Adrenal gland (tissue), 12 donors: Measurements from ENCODE around the gene LYPD6B. TPM values are rescaled to one million over a fixed set of nuclear protein-coding genes. Genes with fewer than 3 reads are reported as not detected.

Experiments
- DNase-seq, 7 donors: peaks; one replicate each; pipeline ENCODE4 v3.0.0-alpha.2; 2019 to 2020
- H3K27ac ChIP-seq, 5 donors: fragments of 200-600 bp; sonication (generic) in 4 of 5; 1 replicate in 3 of 5; 2 replicates in 2 of 5; pipeline versions ENCODE4 v1.5.1 to v1.8.0; 2016 to 2020; ENCODE audit warnings: mild to moderate bottlenecking in 1 of 5
- H3K27me3 ChIP-seq: fragments of 200-600 bp; 2 replicates; pipeline ENCODE4 v1.8.0; 2021
- H3K36me3 ChIP-seq, 2 donors: fragments of 200-600 bp; replicated peaks in 1 of 2; 1 replicate in 1 of 2; 2 replicates in 1 of 2; pipeline versions ENCODE4 v1.5.1 to v1.8.0; 2018 to 2022
- H3K4me1 ChIP-seq, 2 donors: fragments of 200-600 bp; replicated peaks in 1 of 2; 1 replicate in 1 of 2; 2 replicates in 1 of 2; pipeline versions ENCODE4 v1.5.1 to v1.8.0; 2018 to 2021
- H3K4me3 ChIP-seq, 4 donors: fragments of 200-600 bp; sonication (generic) in 3 of 4; one replicate each; pipeline ENCODE4 v1.5.1; 2016 to 2018
- H3K9me3 ChIP-seq, 3 donors: fragments of 200-600 bp; sonication (generic) in 1 of 3; replicated peaks in 1 of 3; 1 replicate in 2 of 3; 2 replicates in 1 of 3; pipeline versions ENCODE4 v1.5.1 to v1.8.0; 2016 to 2021
- POLR2A ChIP-seq, 2 donors: fragments of 450-650 bp; IDR thresholded peaks; one replicate each; pipeline ENCODE4 v1.6.1; 2017; ENCODE audit warnings: antibody characterized with exemption in 2 of 2, mild to moderate bottlenecking in 2 of 2, moderate library complexity in 1 of 2
- whole genome bisulfite sequencing, 4 donors: extraction: QIAGEN DNeasy Blood & Tissue Kit in 2 of 4; methylation state at CpG; one replicate each; pipeline versions ENCODE4 v1.1.5 to v1.1.7; 2013 to 2017; 5-methylcytosine and 5-hydroxymethylcytosine counted together
- intact Hi-C, 2 donors: fragments of 100-400 bp; cut with DNase I; formaldehyde crosslinking; loops; one replicate each; pipeline versions ENCODE4 v1.14.1 to v1.15.0; 2022 to 2023
- polyA plus RNA-seq, 3 donors: library from polyadenylated mRNA; stranded (reverse); fragments of 200-250 nt in 2 of 3; fragments of 350-450 nt in 1 of 3; fragmentation: Illumina TruSeq in 1 of 3; extraction: RNeasy Lipid Tissue Mini Kit (QIAGEN cat#74804) in 1 of 3; gene quantifications; one replicate each; pipeline ENCODE4 v1.2.3, GENCODE V29; 2013 to 2014
- total RNA-seq, 9 donors: library from RNA; depleted of rRNA in 4 of 9; stranded (reverse); fragments of >200 nt in 4 of 9; fragments of 120-200 nt in 1 of 9; fragmentation: NEBNext Ultra II Directional in 1 of 9; extraction: Animal tissue kit (Norgen Biotek cat#: 25700) in 1 of 9; gene quantifications; one replicate each; pipeline versions ENCODE4 v1.1.0 to v1.2.4, GENCODE V29; 2013 to 2023
- TF ChIP-seq, protein P1 (sequence below), 6 experiments: fragments of 450-650 bp in 4 of 6; fragments of 200-600 bp in 2 of 6; sonication (generic) in 1 of 6; IDR thresholded peaks; 1 replicate in 5 of 6; 2 replicates in 1 of 6; pipeline versions ENCODE4 v1.5.1 to v1.8.0; 2016 to 2021; ENCODE audit warnings: antibody characterized with exemption in 6 of 6, mild to moderate bottlenecking in 2 of 6, moderate library complexity in 1 of 6
- donor health status: healthy with polysubstance abuse.
- donor health status: Bipolar disorder and iron deficiency.
- donor health status: DM: yes; HTN: yes; CAD: no.
- donor health status: DM: no; HTN: no; CAD: no.
- donor health status: DM: no; HTN: no; CAD: no.
- donor health status: DM: yes; HTN: yes; CAD: no.

LYPD6B gene
- total and polyA plus RNA-seq, 12 donors = 0.15 to 0.98 (median 0.50) TPM; not detected in 2

DNA sequence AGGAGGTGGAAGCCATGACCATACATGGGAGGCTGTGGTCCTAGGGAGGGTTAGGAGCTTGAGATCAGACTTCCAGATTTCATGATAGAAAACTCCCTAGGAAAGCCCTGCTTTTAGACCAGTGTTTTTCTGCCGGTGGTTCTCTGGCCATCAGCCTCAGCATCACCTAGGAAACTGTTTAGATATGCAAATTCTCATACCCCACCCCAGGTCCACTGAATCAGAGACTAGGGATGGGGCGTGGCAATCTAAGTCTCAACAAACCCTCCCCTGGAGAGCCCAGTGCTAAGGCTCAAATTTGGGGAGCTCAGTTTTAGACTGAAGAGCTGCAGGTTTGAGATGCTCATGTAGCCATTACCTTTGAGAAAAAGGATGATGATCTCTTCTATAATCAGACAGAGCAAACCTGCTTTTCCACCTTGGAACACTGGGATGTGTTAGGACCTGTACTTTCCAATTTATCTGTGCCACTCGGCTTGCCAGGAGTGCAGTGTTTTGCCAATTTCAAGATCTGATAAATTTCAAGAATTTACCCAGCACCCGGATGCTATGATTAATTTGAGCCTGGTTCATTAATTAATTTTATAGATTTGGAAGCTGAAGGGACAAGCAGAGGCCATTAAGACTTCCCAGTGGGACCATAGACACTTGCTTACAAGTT is 31.5 kb upstream of the LYPD6B start:
- Histone ChIP-seq H3K4me1 (peaks cover 0 to 9% of the 10 kb centered on the region in 2 donors), H3K4me3 (no peak overlapping the region), H3K36me3 (peaks cover 0 to 11% of the 10 kb centered on the region in 2 donors), H3K9me3 (no peaks in the 10 kb centered on the region), H3K27ac (no peak overlapping the region), H3K27me3 (no peaks in the 10 kb centered on the region)
- intact Hi-C loops = no loop called here
- TF ChIP-seq POLR2A (IDR thresholded peaks at IDR 0.05) = no peak
- TF ChIP-seq, protein P1, sequence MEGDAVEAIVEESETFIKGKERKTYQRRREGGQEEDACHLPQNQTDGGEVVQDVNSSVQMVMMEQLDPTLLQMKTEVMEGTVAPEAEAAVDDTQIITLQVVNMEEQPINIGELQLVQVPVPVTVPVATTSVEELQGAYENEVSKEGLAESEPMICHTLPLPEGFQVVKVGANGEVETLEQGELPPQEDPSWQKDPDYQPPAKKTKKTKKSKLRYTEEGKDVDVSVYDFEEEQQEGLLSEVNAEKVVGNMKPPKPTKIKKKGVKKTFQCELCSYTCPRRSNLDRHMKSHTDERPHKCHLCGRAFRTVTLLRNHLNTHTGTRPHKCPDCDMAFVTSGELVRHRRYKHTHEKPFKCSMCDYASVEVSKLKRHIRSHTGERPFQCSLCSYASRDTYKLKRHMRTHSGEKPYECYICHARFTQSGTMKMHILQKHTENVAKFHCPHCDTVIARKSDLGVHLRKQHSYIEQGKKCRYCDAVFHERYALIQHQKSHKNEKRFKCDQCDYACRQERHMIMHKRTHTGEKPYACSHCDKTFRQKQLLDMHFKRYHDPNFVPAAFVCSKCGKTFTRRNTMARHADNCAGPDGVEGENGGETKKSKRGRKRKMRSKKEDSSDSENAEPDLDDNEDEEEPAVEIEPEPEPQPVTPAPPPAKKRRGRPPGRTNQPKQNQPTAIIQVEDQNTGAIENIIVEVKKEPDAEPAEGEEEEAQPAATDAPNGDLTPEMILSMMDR (IDR thresholded peaks at IDR 0.05) = no peak
- 83 to 87% (median 85%) methylated on average over 4 of the region's 4 CpGs for WGBS, 4 donors
- no peak for DNase-seq

DNA sequence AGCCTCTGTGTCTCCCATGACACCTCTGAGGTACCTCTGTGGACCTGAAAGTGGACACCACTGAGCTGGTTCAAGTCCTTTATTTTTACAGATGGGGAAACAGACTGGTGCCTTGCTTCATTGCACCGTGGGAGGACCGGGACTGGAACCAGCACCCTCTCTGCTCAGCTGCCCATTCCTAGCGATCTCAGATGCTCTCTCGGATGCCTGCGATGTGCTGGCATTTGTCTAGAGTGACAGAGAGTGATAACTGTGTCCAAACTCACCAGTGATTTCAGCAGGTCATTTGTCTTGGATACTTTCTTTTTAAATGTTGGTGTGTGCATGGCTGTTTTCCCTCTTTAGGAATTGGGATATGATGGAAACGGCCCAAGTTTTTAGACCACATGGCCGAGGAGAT is 30.1 kb upstream of the LYPD6B start:
- Histone ChIP-seq H3K27me3 (no peaks in the 10 kb centered on the region), H3K9me3 (no peaks in the 10 kb centered on the region), H3K36me3 (peaks cover 0 to 11% of the 10 kb centered on the region in 2 donors), H3K27ac (no peak overlapping the region), H3K4me3 (no peak overlapping the region), H3K4me1 (peaks cover 0 to 9% of the 10 kb centered on the region in 2 donors)
- DNase-seq = no peak
- intact Hi-C loops = no loop called here
- no peak for TF ChIP-seq POLR2A (IDR thresholded peaks at IDR 0.05)
- TF ChIP-seq, protein P1 (IDR thresholded peaks at IDR 0.05) = no peak
- 63 to 86% (median 83%) methylated on average over 2 to 7 of the region's 7 CpGs for WGBS, 4 donors

DNA sequence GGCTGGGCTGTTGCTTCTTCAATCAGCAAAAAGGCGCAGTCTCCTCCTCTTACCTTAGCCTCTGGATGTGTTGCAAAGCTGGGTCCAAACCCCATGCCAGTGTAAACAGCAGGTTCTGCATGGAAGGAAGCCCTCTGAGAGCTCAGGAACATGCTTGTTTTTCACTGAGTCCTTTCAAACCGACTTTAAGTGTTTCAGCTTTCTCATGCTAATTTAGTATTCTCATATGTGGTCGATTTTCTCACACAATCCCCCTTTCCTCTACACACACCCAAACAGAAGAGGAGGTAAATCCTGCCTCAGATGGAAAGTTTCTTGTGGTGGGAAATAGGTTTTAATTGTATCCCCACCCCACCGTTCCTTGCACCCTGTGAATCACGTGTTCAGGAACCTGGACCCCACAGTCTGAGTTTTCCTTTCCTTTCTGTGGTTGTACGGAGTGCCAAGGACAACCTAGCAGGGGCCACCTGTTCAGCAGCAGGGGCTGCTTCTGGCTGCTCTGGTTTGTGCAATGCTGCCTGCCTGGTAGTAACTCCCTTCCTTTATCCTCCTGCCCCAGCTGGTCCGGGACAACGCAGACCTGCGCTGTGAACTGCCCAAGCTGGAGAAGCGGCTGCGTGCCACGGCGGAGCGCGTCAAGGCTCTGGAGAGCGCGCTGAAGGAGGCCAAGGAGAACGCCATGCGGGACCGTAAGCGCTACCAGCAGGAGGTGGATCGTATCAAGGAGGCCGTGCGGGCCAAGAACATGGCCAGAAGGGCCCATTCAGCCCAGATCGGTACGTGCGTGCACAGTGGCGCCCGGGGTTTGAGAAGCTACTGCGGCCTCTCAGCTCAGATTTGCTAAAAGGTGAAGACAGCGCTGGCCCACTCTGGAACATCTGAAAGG is 28.7 kb upstream of the LYPD6B start:
- Histone ChIP-seq H3K9me3 (no peaks in the 10 kb centered on the region), H3K27me3 (no peaks in the 10 kb centered on the region), H3K4me1 (peaks cover 0 to 2% of the 10 kb centered on the region in 2 donors), H3K36me3 (peaks cover 0 to 11% of the 10 kb centered on the region in 2 donors), H3K27ac (no peak overlapping the region), H3K4me3 (no peak overlapping the region)
- intact Hi-C loops = loop anchor here (10.0 kb wide), 2 partner anchors 305 to 545 kb away; no protein-coding TSS in a partner anchor
- DNase-seq = no peak
- 89 to 94% (median 94%) methylated on average over 20 to 31 of the region's 31 CpGs for whole genome bisulfite sequencing, 4 donors
- no peak for TF ChIP-seq POLR2A (IDR thresholded peaks at IDR 0.05)
- TF ChIP-seq, protein P1 (IDR thresholded peaks at IDR 0.05) = no peak

DNA sequence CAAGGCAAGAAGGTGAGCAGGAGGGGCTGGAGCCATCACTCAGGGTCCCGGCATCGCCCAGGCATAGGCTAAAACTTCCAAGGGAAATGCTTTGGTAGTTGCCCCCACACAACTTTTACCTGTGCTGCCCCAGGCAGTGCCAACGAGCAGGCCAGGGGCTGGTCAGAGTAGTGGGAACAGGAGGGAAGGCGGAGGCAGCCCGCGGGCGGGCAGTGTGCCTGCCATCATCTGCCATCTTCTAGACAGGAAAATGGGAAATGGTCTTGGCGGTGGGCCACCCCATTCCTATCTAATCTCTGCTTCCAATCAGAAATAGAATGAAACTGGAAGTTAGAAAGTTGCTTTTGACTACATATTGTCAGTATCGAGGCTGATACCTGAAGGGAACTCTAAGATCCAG is 26.0 kb upstream of the LYPD6B start:
- Histone ChIP-seq H3K4me1 (peaks cover 0 to 4% of the 10 kb centered on the region in 2 donors), H3K36me3 (peaks cover 0 to 11% of the 10 kb centered on the region in 2 donors), H3K9me3 (no peaks in the 10 kb centered on the region), H3K4me3 (no peak overlapping the region), H3K27ac (no peak overlapping the region), H3K27me3 (no peaks in the 10 kb centered on the region)
- intact Hi-C loops = loop anchor here (10.0 kb wide), 2 partner anchors 302 to 542 kb away; no protein-coding TSS in a partner anchor
- TF ChIP-seq, protein P1 (IDR thresholded peaks at IDR 0.05) = no peak
- TF ChIP-seq POLR2A (IDR thresholded peaks at IDR 0.05) = no peak
- DNase-seq = no peak
- 88 to 96% (median 90%) methylated on average over 9 of the region's 9 CpGs for WGBS, 4 donors
